Muscle of back (tissue), 13 donors: ENCODE measurements around the gene SEMA5A. TPM values are rescaled to one million over a fixed set of nuclear protein-coding genes. Genes with fewer than 3 reads are reported as not detected.

Source experiments
- DNase-seq, 3 donors: peaks; one replicate each; pipeline versions ENCODE4 v3.0.0 to v3.0.0-alpha.2; 2013
- long read RNA-seq, 9 donors: transcript quantifications; one replicate each; lab custom pipeline, GENCODE V29; 2026
- polyA plus RNA-seq, 10 donors: library from polyadenylated mRNA; unstranded; fragments of 120-200 nt; gene quantifications; one replicate each; pipeline ENCODE4 v1.2.1, GENCODE V29; 2013; ENCODE audit not compliant: insufficient read length in 10 of 10

The SEMA5A gene, protein sequence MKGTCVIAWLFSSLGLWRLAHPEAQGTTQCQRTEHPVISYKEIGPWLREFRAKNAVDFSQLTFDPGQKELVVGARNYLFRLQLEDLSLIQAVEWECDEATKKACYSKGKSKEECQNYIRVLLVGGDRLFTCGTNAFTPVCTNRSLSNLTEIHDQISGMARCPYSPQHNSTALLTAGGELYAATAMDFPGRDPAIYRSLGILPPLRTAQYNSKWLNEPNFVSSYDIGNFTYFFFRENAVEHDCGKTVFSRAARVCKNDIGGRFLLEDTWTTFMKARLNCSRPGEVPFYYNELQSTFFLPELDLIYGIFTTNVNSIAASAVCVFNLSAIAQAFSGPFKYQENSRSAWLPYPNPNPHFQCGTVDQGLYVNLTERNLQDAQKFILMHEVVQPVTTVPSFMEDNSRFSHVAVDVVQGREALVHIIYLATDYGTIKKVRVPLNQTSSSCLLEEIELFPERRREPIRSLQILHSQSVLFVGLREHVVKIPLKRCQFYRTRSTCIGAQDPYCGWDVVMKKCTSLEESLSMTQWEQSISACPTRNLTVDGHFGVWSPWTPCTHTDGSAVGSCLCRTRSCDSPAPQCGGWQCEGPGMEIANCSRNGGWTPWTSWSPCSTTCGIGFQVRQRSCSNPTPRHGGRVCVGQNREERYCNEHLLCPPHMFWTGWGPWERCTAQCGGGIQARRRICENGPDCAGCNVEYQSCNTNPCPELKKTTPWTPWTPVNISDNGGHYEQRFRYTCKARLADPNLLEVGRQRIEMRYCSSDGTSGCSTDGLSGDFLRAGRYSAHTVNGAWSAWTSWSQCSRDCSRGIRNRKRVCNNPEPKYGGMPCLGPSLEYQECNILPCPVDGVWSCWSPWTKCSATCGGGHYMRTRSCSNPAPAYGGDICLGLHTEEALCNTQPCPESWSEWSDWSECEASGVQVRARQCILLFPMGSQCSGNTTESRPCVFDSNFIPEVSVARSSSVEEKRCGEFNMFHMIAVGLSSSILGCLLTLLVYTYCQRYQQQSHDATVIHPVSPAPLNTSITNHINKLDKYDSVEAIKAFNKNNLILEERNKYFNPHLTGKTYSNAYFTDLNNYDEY
- polyA plus RNA-seq, result 10 to 100 TPM; 27.6 to 43.9 (median 34.1) TPM
- long read RNA-seq, donor 1, result 0 reads
- long read RNA-seq, donor 2, result 0 reads
- long read RNA-seq, donor 3, result 0 reads
- long read RNA-seq, donor 4, result 0 reads
- long read RNA-seq, donor 5, full-length matches to known transcripts, result 3 of 3 reads
- long read RNA-seq, donor 5, partial matches to known transcripts, result 0 of 3 reads
- long read RNA-seq, donor 5, other reads (novel, unspliced or antisense), result 0 of 3 reads
- long read RNA-seq, donor 6, result 0 reads
- long read RNA-seq, donor 7, full-length matches to known transcripts, result 1 of 1 reads
- long read RNA-seq, donor 7, partial matches to known transcripts, result 0 of 1 reads
- long read RNA-seq, donor 7, other reads (novel, unspliced or antisense), result 0 of 1 reads
- long read RNA-seq, donor 8, full-length matches to known transcripts, result 1 of 1 reads
- long read RNA-seq, donor 8, partial matches to known transcripts, result 0 of 1 reads
- long read RNA-seq, donor 8, other reads (novel, unspliced or antisense), result 0 of 1 reads
- long read RNA-seq, donor 9, result 0 reads

GRCh38 chr5:9545992-9546851 is at the start of gene SEMA5A:
SEMA5A (minus strand) TSS chr5:9546075; CDS start chr5:9379946, 166,129 bp downstream.
- peak; percentile 69 to 94 (median 83) for DNase-seq

- no peak for DNase-seq
These were observed 49.0 kb upstream of the SEMA5A start for GRCh38 chr5:9594913-9595312.

- no peak for DNase-seq
These were observed 43.4 kb upstream of the SEMA5A start for GRCh38 chr5:9589049-9589835.

DNA sequence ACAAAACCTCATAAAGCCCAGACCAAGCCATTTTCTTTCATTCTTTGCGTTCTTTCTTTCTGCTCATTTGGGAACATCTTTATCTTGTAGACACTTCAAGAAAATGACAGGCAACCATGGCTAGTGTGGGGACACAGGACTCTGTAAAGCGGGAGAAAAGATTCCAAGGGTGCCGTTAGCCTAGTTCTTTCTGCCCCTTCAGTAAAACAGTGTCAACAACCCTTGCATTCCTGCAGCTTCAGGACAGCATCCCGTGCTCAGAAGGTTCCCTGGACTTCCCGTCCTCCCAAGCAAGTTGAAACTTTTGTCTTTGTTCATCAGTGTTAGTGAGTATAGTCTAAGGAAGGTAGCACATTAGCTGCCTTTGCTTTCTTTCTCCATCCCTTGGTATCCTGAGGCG is 42.4 kb upstream of the SEMA5A start:
- DNase-seq, result no peak

GRCh38 chr5:9587135-9587534 is 41.3 kb upstream of the SEMA5A start:
- DNase-seq, result no peak

DNA sequence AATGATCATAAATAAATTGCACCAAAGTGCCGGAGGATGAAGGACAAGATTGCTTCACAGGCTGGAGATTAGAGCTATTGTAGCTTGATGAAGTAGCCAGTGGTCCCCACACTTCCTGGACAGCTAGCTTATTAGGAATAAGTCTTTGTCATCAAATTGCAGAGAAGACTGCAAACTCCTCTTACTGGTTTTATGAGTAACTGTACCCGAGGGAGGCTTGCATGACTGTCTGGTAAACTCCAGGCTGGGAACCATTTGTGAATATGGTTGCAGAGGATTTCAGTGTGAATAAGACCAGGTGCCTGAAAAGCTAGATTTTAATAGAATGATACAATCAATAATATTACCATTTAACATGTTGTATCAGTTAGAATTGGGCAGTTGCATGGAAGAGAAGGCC is 36.5 kb upstream of the SEMA5A start:
- no peak for DNase-seq

DNA sequence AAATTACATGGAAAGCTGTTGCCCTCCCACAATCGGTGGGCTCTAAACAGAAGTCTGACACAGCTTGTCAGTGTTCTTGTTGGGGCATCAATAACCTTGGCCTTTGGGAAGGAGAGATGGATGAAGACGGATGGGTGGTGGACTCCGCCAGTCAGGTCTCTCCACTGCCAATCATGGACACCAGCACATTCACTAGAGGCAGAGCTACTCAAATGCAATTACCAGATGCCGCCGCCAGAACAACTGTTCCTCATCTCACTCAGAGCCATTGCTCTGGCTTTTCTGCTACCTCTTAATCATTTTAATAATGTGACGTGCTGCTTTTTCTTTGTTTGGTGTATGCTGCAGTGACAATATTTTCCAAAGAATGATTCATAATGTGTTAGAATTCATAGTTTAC is 27.9 kb upstream of the SEMA5A start:
- DNase-seq, result no peak

DNA sequence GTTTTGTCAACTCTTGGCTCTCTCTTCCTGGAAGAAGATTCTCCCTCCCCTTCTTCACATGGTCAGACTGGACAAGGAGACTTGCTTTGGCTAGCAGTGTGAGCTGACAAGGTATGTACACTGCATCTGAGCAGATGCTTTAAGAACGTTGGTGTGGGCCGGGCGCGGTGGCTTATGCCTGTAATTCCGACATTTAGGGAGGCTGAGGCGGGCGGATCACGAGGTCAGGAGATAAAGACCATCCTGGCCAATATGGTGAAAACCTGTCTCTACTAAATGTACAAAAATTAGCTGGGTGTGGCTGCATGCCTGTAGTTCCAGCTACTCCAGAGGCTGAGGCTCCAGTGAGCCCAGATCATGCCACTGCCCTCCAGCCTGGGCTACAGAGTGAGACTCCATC is 26.4 kb upstream of the SEMA5A start:
- no peak for DNase-seq

GRCh38 chr5:9570876-9571275 is 25.0 kb upstream of the SEMA5A start:
- DNase-seq, result no peak

DNA sequence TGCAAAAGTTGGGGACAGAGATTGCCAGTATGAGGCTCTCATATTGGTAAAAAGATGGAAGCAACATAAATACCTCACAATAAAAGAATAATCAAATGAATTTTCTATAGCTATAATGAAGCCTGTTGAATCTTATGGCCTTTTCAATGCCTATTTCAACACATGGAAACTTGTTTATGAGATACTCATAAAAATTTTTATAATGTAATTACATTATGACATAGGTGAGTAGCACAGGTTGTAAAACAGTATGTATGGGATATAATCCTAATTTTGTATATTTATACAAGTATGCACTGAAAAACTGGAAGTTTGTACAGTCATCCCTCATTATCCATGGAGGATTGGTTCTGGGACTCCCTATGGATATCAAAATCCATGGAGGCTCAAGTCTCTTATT is 21.2 kb upstream of the SEMA5A start:
- DNase-seq, result no peak

GRCh38 chr5:9564752-9565151 is 18.9 kb upstream of the SEMA5A start:
- DNase-seq, result no peak

GRCh38 chr5:9562141-9562540 is 16.3 kb upstream of the SEMA5A start:
- no peak for DNase-seq

DNA sequence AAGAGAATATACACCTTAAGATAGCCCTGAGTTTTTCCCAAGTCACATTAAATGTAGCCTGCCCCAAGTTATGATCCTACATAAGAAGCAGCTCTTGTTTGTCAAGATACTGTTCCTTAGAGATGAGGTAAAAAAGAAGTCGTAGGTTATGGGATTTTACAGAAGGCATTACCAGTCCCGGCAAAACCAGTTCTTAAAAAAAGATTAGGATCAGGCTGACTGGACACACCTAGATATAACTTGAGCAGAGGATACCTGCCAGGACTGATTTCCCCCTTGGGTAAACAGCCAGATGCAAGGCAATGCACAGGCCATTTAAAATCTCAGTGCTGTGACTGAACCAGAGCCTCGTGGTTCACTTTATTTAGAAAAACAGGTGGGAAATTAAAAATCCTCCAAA is 14.1 kb upstream of the SEMA5A start:
- DNase-seq, result no peak

- no peak for DNase-seq
These were observed 12.6 kb upstream of the SEMA5A start for GRCh38 chr5:9558319-9558965.

DNA sequence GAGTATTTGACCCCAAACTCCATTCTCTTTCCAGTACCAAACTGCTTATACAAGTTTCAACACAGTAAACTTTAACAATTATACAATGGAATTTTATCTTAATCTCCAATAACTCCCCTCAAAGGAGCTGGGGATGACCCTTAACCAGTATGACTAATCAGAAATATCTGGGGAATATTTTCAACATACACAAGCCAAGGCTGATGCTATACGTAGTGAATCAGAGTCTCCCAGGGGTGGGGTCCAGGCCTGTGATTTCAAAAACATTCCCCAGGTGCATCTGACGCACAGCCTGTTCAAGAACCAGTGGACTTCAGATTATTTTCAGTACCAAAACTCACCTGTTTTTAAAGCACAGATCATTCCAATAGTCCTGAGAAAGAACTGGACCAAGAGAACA is 11.8 kb upstream of the SEMA5A start:
- DNase-seq, result no peak

DNA sequence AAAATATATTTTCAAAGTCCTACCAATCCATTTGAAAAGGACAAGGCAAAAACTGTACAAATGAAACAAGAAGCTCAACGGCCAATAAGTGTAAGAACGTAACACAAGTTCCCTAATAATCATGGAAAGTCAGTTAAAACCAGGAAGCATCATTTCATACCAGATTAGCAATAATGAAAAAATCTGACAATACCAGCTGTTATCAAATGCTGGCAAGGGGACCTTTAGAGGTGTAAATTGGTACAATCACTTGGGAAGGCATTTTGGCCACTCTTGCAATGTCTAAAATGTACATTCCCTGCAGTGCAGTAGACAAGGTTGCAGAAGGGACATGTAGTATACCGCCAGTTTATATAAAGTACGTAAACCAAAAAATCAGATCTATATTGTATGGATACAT is 10.1 kb upstream of the SEMA5A start:
- DNase-seq, result no peak

- DNase-seq, result no peak
These were observed 8.2 kb upstream of the SEMA5A start for GRCh38 chr5:9554122-9554521.

GRCh38 chr5:9553561-9553960 is 7.7 kb upstream of the SEMA5A start:
- DNase-seq, result no peak
